Measurements from ENCODE around the gene SHLD2.
A peak's percentile ranks its signal among the peaks of the same experiment; 100 is the strongest.
"Not testable (repeated sequence)": the region's sequence is repeated elsewhere in the genome, so short reads cannot be mapped to it uniquely, and the experiment has no call there.

SHLD2 gene

DNA sequence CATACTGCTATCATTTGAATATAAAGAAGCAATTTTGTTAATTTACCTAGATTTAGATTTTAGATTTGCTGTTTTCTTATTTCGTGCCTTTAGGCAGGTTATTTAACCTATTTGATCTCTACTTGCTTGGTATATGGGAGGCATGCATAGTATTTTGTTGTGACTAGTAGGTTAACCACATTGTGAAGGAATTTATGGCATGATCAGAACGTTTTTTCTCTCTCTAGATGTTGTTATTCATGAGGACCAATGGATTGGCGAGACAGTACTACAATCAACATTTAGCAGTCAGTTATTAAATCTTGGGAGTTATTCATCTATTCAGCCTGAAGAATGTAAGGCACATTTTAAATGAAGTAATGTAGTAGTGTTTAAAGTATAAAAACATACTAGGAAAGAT lies 62.8 kb downstream of the SHLD2 start:
- in situ Hi-C loops (cut with MboI; ENCODE audit: low pct_unique_long_range_greater_than_20kb, low sequenced_read_pairs, unreplicated experiment); DNase-seq (ENCODE audit: low spot score): not testable (repeated sequence)

DNA sequence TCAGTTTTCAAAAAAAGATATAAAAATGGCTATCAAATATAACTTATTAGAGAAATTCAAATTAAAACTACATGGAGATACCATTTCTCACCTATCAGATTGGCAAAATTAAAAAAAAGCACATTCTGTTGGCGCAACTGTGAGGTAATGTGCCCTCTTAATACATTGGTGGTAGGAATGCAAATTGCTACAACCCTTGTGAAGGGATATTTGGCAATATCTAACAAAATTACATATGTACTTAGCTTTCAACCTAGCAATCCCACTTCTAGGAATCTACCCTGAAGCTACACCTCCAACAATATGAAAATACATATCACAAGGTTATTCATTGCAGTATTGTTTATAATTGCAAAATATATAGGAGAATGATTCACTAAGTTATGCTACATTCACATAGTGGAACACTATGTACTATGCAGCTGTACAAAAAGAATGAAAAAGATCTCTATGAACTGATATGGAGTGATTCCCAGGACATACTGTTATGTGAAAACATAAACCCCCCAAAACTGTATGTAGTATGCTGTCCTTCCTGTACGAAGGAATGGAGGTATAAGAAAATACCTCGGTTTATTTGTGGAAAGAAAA lies 67.8 kb downstream of the SHLD2 start:
- in situ Hi-C loops (cut with MboI; ENCODE audit: low pct_unique_long_range_greater_than_20kb, low sequenced_read_pairs, unreplicated experiment); DNase-seq (ENCODE audit: low spot score): not testable (repeated sequence)

DNA sequence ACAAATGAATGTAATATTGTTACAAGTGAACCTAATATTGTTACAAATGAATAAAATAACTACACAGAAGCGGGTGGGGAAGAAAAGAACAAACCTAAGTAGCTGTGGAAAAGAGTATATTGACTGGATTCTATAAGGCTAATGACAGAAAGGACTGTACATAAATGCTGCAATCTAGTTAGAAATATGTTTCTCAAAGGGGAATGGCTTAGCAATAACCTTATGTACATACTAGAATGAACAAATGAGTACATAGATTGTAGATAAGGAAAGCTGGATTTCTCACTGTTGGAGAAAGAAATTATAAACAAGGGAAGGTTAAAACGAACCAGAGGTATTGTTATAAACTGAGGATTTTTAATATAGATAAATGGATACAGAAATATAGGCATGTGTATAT lies 68.4 kb downstream of the SHLD2 start:
- DNase-seq (ENCODE audit: low spot score); in situ Hi-C loops (cut with MboI; ENCODE audit: low pct_unique_long_range_greater_than_20kb, low sequenced_read_pairs, unreplicated experiment): not testable (repeated sequence)

DNA sequence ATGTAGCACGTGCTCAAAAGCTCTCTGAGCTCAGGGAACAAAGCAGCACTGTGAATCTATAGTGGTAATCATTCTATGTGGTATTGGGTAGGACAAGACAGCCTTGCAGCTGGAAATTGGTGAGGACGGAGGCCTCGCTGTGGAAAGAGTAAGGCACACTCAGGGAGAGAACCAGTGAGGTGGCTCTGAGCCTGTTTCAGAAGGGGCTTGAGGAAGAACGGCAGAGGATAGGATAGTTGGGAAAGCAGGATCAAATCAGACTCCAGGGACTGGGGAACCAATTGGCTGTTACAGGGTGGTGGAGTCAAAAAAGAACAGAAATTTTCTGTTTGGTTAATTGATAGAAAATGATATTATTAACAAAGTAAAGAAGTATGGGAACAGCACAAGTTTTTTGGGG lies 74.9 kb downstream of the SHLD2 start:
- DNase-seq (ENCODE audit: low spot score); in situ Hi-C loops (cut with MboI; ENCODE audit: low pct_unique_long_range_greater_than_20kb, low sequenced_read_pairs, unreplicated experiment): not testable (repeated sequence)

DNA sequence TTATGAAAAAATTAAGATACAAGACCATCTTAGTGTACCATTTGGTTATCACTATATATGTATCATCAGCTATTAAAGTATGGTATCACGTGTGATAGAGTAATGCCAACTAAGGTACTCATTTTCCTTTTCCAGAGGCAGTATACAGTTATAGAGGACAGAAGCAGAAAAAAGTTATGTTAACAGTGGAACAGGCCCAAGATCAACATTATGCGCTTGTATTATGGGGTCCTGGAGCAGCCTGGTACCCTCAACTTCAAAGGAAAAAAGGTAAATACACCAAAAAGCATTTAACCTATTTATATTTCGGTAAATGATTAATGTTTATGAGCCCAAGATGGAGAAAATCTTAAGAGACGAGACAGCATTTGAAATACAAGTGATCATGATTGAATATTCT lies 75.7 kb downstream of the SHLD2 start:
- in situ Hi-C loops (cut with MboI; ENCODE audit: low pct_unique_long_range_greater_than_20kb, low sequenced_read_pairs, unreplicated experiment); DNase-seq (ENCODE audit: low spot score): not testable (repeated sequence)

DNA sequence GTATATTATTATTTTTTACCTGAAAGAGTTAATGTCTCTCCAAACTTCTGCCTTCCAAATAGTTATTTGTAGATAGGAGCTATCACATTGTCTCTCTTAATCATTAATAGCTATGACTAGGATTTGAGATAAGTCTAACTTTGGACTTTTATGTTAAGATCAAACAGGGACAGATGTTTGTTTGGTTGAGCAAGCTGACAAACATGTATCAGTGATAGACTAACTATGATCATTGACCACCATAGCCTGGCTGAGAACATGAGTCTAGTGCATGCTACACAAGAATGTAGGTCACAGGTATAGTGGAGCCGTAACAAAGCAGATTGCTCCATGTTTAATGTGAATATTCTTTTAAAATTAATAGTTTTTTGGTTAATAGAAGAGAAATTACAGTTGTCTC lies 76.7 kb downstream of the SHLD2 start:
- in situ Hi-C loops (cut with MboI; ENCODE audit: low pct_unique_long_range_greater_than_20kb, low sequenced_read_pairs, unreplicated experiment); DNase-seq (ENCODE audit: low spot score): not testable (repeated sequence)

DNA sequence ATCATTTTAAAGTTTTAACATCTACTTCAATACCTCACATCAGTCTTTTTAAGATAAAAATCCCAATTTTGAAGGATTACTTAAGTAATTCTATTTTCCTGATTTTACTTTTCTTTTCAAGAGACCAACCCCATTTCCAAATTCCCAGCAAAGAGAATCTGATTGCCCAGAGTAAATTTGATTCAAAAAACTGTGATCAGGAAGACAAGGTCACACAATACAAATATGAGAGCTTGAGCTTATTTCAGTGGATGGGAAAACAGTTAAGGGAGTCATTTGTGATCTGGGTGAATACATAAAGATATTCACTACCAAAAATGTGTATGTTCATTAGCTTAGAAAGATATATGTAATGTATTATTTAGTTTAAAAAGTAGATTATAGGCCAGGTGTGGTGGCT lies 77.2 kb downstream of the SHLD2 start:
- in situ Hi-C loops (cut with MboI; ENCODE audit: low pct_unique_long_range_greater_than_20kb, low sequenced_read_pairs, unreplicated experiment); DNase-seq (ENCODE audit: low spot score): not testable (repeated sequence)

DNA sequence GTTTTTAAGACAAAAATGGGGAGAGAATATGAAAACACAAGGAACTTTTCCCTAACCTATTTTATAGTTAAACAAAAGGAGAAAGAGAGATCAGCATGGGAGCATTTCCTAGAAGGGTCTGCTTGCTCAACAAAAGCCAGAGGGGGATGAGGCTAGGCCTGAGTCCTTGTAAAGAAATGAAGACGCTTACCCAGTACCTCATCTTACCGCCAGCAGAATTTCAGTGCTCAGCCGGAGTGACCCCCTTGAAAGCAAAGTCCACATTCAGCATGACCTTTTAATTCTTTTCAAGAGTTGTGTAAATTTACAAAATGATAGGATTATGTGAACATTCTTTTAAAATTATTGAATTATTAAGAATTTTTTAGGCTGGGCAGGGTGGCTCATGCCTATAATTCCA lies 82.6 kb downstream of the SHLD2 start:
- DNase-seq (ENCODE audit: low spot score); in situ Hi-C loops (cut with MboI; ENCODE audit: low pct_unique_long_range_greater_than_20kb, low sequenced_read_pairs, unreplicated experiment): not testable (repeated sequence)

DNA sequence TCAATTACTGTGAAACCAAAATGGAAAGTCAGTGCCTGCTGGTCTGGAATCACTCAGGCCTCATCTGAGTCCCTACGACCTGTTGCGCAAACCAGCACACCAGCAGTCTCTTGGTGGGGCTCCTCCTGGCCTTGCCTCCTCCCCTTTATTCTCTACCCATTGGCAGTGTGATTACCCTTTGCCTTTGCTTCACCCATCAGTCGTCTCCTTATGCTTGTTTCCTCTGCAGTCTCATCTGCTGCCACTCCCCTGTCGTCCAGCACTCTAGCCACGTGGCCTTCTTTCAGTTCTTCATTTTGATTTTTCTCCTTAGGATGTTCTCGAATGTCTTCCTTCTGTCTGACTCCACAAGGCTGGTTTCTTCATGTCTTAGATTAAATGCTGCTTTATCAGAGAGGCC lies 89.4 kb downstream of the SHLD2 start:
- in situ Hi-C loops (cut with MboI; ENCODE audit: low pct_unique_long_range_greater_than_20kb, low sequenced_read_pairs, unreplicated experiment); DNase-seq (ENCODE audit: low spot score): not testable (repeated sequence)

DNA sequence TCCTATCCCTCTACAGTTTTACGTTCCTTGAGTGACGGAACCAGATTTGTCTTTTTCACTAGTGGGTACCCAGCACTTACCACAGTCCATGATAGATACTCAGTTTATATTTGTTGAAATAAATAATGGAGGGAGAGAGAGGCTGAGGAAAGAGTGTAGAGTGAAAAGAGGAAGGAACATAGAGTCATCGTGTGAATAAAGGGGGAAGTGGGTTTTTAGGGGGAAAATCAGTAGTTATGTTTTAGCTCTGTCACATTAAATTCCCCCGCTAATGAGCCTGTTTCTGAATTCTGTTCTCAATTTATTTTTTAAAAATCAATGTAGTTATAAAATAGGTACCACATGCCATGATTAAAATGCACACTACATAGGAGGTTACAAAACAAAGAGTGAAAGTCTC lies 91.0 kb downstream of the SHLD2 start:
- in situ Hi-C loops (cut with MboI; ENCODE audit: low pct_unique_long_range_greater_than_20kb, low sequenced_read_pairs, unreplicated experiment); DNase-seq (ENCODE audit: low spot score): not testable (repeated sequence)

DNA sequence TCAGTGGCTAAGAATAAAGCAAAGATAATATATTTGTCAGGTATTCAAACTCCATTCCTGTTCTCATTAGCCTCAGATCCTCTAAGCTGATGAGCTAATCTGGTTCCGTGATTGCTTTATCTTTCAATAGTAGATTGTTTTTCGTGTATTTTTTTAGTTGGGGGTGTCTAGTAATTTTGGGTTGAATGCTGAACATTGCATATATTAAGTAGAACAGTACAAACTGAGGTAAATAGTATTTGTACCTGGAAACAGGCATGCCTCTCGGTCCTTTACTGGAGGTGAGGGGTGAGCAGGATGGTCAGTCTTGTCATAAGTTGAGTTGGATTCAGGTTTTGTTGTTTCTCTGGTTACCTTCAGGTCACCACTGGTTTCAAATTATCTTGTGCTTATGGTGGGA lies 92.6 kb downstream of the SHLD2 start:
- in situ Hi-C loops (cut with MboI; ENCODE audit: low pct_unique_long_range_greater_than_20kb, low sequenced_read_pairs, unreplicated experiment); DNase-seq (ENCODE audit: low spot score): not testable (repeated sequence)

DNA sequence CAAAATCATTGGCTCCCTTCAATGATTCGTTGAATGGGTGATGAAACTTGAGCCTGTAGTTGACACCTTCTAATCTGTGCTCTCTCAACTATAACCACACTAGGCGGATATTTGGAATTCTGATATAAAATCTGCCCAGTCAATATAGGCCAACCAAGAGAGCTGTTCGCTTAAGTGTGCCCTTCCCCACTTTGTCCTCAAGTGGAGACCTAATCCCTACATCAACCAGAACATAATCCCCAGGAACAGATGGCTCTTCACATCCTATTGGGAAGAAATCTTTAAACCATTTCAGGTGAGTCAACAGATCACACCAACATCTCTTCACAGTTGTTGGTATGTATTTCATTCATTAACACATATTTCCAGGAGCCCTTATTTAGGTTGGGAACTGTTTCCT lies 96.8 kb downstream of the SHLD2 start:
- DNase-seq (ENCODE audit: low spot score); in situ Hi-C loops (cut with MboI; ENCODE audit: low pct_unique_long_range_greater_than_20kb, low sequenced_read_pairs, unreplicated experiment): not testable (repeated sequence)

DNA sequence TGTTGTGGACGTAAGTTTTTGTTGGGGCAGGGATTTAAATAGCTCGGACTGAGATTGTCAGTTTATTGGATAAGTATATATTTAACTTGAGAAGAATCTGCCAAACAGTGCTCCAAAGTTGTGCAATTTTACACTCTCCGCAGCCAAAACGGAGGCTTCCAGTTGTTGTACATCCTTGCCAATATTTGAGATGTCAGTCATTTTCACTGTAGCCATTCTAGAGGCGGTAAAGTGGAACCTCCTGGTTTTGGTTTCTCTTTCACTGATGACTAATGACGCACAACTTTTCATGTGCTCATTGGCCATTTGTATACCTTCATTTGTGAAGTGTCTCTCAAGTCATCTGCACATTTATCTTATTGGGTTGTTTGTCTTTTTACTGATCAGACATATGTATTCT lies 105.9 kb downstream of the SHLD2 start:
- in situ Hi-C loops (cut with MboI; ENCODE audit: low pct_unique_long_range_greater_than_20kb, low sequenced_read_pairs, unreplicated experiment): not testable (repeated sequence)
- DNase-seq (ENCODE audit: low spot score): peak; percentile 16

DNA sequence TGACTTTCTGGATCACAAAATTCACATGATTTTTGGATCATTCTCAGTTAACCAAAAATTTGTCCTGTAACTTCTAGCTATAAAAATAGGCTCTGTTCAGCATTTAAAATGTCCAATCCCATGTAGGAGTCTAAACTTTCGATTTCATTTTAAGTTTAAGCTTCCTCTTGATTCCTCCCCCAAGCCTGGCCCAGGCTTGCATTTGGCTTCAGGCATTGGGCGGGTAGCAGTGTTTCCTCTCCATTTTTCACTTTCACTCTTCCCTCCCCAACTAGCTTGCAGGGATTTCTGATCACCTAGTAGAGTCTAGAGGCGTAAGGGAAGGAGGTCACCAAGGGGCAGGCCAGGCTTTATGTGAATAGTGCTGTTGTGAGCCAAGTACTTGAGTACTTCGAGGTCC lies 109.8 kb downstream of the SHLD2 start:
- in situ Hi-C loops (cut with MboI; ENCODE audit: low pct_unique_long_range_greater_than_20kb, low sequenced_read_pairs, unreplicated experiment); DNase-seq (ENCODE audit: low spot score): not testable (repeated sequence)

DNA sequence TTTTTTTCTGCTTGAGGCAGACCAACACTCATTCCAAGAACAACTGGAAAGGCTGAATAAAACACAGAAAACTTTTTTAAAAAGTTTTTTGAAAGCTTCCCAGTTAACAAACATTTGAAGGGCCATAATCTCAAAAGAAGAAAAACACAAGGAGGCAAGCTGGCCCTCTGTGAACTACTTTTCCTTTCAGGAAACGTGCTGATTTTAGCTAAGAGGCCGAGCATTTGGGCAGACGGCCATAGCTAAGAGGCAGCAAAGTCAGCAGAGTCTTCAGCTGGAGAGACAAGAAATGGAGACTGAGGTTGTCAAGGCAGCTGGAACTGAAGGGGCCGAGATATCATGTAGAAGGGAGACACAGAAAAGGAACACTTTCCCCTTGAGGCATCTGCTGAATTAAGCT lies 111.9 kb downstream of the SHLD2 start:
- DNase-seq (ENCODE audit: low spot score); in situ Hi-C loops (cut with MboI; ENCODE audit: low pct_unique_long_range_greater_than_20kb, low sequenced_read_pairs, unreplicated experiment): not testable (repeated sequence)

DNA sequence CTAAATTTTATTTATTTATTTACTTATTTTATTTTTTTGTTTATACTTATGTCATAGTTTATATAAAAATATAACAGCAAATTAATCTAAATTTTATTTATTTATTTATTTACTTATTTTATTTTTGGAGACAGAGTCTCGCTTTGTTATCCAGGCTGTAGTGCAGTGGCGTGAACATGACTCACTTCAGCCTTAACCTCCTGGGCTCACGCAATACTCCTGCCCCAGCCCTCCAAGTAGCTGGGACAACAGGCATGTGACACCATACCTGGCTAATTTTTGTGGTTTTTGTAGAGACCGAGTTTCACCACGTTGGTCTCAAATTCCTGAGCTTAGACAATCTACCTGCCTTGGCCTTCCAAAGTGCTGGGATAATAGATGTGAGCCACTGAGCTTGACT lies 115.3 kb downstream of the SHLD2 start:
- DNase-seq (ENCODE audit: low spot score); in situ Hi-C loops (cut with MboI; ENCODE audit: low pct_unique_long_range_greater_than_20kb, low sequenced_read_pairs, unreplicated experiment): not testable (repeated sequence)

DNA sequence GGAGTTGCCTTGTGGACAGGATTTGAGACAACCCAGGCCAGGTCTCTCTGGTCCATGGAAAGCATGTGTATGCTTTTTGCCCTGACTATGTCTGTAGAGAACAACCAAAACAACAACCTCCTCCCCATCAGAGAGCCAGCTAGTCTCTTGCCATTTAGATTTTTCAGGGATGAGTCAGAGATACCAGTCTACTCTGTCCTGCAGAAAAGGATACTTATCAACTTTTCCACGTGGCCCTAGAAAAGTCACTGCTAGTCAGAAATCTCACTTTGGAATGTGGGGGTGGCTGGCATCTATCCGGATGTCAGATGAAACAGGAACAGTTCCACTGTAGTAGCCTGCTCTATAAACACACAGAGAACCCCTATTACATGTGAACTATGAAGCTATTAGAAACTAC lies 116.8 kb downstream of the SHLD2 start:
- DNase-seq (ENCODE audit: low spot score); in situ Hi-C loops (cut with MboI; ENCODE audit: low pct_unique_long_range_greater_than_20kb, low sequenced_read_pairs, unreplicated experiment): not testable (repeated sequence)

DNA sequence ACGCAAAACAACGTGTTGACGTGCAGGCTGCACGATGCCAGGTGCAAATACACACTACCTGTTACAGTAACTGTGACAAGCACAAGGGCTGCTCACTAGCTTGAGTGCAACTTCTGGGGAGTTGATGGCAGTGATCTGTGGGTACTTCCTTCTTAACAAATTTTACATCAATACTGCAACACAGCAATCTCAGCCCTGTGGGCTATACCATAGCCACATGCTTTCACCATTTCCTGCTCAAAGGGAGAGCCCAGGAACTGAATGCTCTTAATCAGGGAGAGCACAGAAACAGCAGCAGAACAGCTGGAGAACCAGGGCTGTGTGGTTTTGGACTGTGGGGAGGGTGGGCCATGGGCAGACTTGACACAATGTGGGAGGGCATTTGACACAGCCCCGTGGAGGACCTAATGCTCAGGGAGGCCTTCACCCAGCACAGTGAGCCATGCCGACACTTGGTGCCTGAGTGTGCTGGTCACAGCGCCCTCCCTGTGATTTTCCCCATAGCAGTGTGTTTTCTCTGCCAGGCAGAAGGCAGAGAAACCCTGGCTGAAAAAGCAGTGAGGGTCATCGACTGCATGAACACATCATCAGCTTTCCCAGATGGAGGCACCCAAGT lies 118.3 kb downstream of the SHLD2 start:
- in situ Hi-C loops (cut with MboI; ENCODE audit: low pct_unique_long_range_greater_than_20kb, low sequenced_read_pairs, unreplicated experiment); DNase-seq (ENCODE audit: low spot score): not testable (repeated sequence)

DNA sequence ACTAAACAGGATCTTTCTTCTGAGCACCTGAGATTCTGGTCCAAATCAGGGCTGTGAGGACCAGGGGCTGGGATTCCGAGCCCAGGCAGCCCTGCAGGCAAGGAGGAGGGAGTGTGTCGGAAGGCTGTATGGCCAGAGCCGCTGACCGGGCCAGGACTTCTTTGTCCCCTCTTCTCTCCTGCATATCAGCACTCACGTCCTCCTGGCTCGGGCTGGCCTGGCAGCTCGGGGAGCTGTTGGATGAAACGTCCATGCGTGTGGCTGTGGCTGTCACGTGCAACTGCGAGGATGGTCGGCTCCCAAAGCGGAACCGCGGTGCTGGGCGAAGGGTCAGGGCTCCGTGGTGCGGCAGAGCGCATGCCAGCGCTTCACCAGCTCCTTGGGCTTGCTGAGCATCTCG lies 118.8 kb downstream of the SHLD2 start:
- DNase-seq (ENCODE audit: low spot score); in situ Hi-C loops (cut with MboI; ENCODE audit: low pct_unique_long_range_greater_than_20kb, low sequenced_read_pairs, unreplicated experiment): not testable (repeated sequence)

Measured in GM13977 (cell line).